ENCODE measurements around the gene GRM4.

GRM4 gene

GRCh38 chr6:34094474-34095135 lies 51.3 kb downstream of the GRM4 start:
- TF ChIP-seq, protein P1, sequence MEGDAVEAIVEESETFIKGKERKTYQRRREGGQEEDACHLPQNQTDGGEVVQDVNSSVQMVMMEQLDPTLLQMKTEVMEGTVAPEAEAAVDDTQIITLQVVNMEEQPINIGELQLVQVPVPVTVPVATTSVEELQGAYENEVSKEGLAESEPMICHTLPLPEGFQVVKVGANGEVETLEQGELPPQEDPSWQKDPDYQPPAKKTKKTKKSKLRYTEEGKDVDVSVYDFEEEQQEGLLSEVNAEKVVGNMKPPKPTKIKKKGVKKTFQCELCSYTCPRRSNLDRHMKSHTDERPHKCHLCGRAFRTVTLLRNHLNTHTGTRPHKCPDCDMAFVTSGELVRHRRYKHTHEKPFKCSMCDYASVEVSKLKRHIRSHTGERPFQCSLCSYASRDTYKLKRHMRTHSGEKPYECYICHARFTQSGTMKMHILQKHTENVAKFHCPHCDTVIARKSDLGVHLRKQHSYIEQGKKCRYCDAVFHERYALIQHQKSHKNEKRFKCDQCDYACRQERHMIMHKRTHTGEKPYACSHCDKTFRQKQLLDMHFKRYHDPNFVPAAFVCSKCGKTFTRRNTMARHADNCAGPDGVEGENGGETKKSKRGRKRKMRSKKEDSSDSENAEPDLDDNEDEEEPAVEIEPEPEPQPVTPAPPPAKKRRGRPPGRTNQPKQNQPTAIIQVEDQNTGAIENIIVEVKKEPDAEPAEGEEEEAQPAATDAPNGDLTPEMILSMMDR (IDR thresholded peaks at IDR 0.05): no peak
- no peaks in the 10 kb centered on the region for H3K36me3 ChIP-seq
- DNase-seq: no peak
- H3K27ac ChIP-seq: no peak overlapping the region
- H3K9me3 ChIP-seq: no peaks in the 10 kb centered on the region
- H3K4me3 ChIP-seq: no peak overlapping the region
- intact Hi-C loops (cut with DNase I; ENCODE audit: low total_unique reads): no loop called here
- H3K4me1 ChIP-seq: no peaks in the 10 kb centered on the region
- H3K27me3 ChIP-seq: peaks cover 0 to 81% of the 10 kb centered on the region in 2 donors

- Histone ChIP-seq H3K27ac (no peak overlapping the region), H3K4me1 (no peaks in the 10 kb centered on the region), H3K9me3 (no peaks in the 10 kb centered on the region), H3K36me3 (no peaks in the 10 kb centered on the region), H3K27me3 (peaks cover 0 to 74% of the 10 kb centered on the region in 2 donors), H3K4me3 (no peak overlapping the region)
- TF ChIP-seq, protein P1 (IDR thresholded peaks at IDR 0.05): no peak
- intact Hi-C loops (cut with DNase I; ENCODE audit: low total_unique reads): no loop called here
- no peak for DNase-seq
These were observed 51.9 kb downstream of the GRM4 start for GRCh38 chr6:34093854-34094430.

DNA sequence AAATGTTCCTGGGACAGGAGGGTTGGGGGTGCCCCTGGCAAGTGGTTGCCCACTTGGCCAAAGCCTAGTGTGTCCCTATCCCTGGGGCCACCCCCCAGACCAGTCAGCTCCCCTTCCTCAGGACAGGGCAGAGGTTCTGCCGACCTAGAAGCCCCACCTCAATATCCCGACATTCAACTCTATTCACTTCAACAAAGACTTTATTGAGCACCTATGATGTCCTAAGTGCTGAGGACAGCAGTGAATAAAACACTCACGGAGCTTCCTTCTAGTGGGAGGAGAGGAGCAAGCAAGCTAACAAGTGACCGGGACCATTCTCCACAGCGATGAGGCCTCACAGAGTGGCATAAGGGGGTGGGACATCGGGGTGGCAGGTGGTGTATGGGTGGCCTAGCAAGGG lies 52.7 kb downstream of the GRM4 start:
- Histone ChIP-seq H3K9me3 (no peaks in the 10 kb centered on the region), H3K36me3 (no peaks in the 10 kb centered on the region), H3K4me3 (no peak overlapping the region), H3K27me3 (peaks cover 0 to 67% of the 10 kb centered on the region in 2 donors), H3K27ac (no peak overlapping the region), H3K4me1 (no peaks in the 10 kb centered on the region)
- intact Hi-C loops (cut with DNase I; ENCODE audit: low total_unique reads): no loop called here
- no peak for DNase-seq
- TF ChIP-seq, protein P1 (IDR thresholded peaks at IDR 0.05): no peak

GRCh38 chr6:34092631-34093030 lies 53.3 kb downstream of the GRM4 start:
- Histone ChIP-seq H3K36me3 (no peaks in the 10 kb centered on the region), H3K4me1 (no peaks in the 10 kb centered on the region), H3K9me3 (no peaks in the 10 kb centered on the region), H3K27ac (no peak overlapping the region), H3K27me3 (peaks cover 0 to 61% of the 10 kb centered on the region in 2 donors), H3K4me3 (no peak overlapping the region)
- intact Hi-C loops (cut with DNase I; ENCODE audit: low total_unique reads): no loop called here
- DNase-seq: no peak
- TF ChIP-seq, protein P1 (IDR thresholded peaks at IDR 0.05): no peak

DNA sequence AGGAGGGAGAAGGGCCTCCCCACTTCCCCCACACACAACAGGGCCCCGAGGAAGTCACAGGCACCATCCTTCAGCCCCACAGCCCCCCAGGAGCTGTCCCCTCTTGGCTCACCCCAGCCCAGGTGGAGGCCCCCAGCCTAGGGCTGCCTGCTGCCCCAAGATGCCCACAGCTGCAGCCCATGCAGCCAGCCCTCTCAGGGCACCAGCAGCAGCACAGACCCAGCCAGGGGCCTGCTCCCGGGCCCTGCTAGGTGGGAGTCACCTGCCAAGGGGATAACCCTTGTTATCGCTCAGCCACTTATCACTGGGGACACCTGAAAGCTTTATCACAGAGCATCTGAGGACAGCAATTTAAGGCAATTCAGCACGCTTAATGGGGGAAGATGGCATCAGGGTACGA lies 55.0 kb downstream of the GRM4 start:
- Histone ChIP-seq H3K4me3 (no peak overlapping the region), H3K27ac (no peak overlapping the region), H3K9me3 (no peaks in the 10 kb centered on the region), H3K4me1 (no peaks in the 10 kb centered on the region), H3K36me3 (no peaks in the 10 kb centered on the region), H3K27me3 (peaks cover 0 to 48% of the 10 kb centered on the region in 2 donors)
- TF ChIP-seq, protein P1 (IDR thresholded peaks at IDR 0.05): no peak
- intact Hi-C loops (cut with DNase I; ENCODE audit: low total_unique reads): no loop called here
- no peak for DNase-seq
